Stimulated activated CD4-positive, alpha-beta T cell treated with anti-CD3 and anti-CD28 coated beads, Interleukin-15, amount 100 ng/mL, for 24 hours (primary cell): ENCODE results near the gene ELK4.

Experiments used
- DNase-seq: peaks from one replicate; pipeline ENCODE4 v3.0.0-alpha.2; 2020

Gene ELK4

GRCh38 chr1:205594846-205595245, 37.0 kb downstream of the ELK4 start:
- no peak for DNase-seq

- DNase-seq = no peak
Observed at GRCh38 chr1:205593967-205594366, 37.8 kb downstream of the ELK4 start.

- no peak for DNase-seq
Observed at GRCh38 chr1:205593532-205593931, 38.3 kb downstream of the ELK4 start.

- no peak for DNase-seq
Observed at GRCh38 chr1:205592443-205593003, 39.3 kb downstream of the ELK4 start.

GRCh38 chr1:205591522-205592351, 40.1 kb downstream of the ELK4 start:
- peak; percentile 93 for DNase-seq

- DNase-seq = no peak
Observed at GRCh38 chr1:205590777-205591513, 40.9 kb downstream of the ELK4 start.

- no peak for DNase-seq
Observed at GRCh38 chr1:205590457-205590768, 41.4 kb downstream of the ELK4 start.

GRCh38 chr1:205589618-205590456, 42.0 kb downstream of the ELK4 start:
- DNase-seq = no peak

GRCh38 chr1:205589046-205589445, 42.8 kb downstream of the ELK4 start:
- DNase-seq = no peak

- peak; percentile 49 for DNase-seq
Observed at GRCh38 chr1:205588636-205589035, 43.2 kb downstream of the ELK4 start.

GRCh38 chr1:205587581-205587980, 44.2 kb downstream of the ELK4 start:
- DNase-seq = no peak

- no peak for DNase-seq
Observed at GRCh38 chr1:205585835-205586785, 45.7 kb downstream of the ELK4 start.

- DNase-seq = no peak
Observed at GRCh38 chr1:205585169-205585834, 46.5 kb downstream of the ELK4 start.

GRCh38 chr1:205584732-205585131, 47.1 kb downstream of the ELK4 start:
- DNase-seq = peak; percentile 23

- no peak for DNase-seq
Observed at GRCh38 chr1:205583461-205584130, 48.2 kb downstream of the ELK4 start.

- no peak for DNase-seq
Observed at GRCh38 chr1:205582471-205583291, 49.1 kb downstream of the ELK4 start.

- DNase-seq = no peak
Observed at GRCh38 chr1:205582046-205582445, 49.8 kb downstream of the ELK4 start.

- no peak for DNase-seq
Observed at GRCh38 chr1:205581321-205581980, 50.4 kb downstream of the ELK4 start.

GRCh38 chr1:205580923-205581180, 51.0 kb downstream of the ELK4 start:
- DNase-seq = no peak
